ENCODE data around the gene MAL.

MAL gene

GRCh38 chr2:94982675-94983074 is 42.8 kb upstream of the MAL start:
- H3K4me3 ChIP-seq (ENCODE audit: low read depth, low read length), result no peak overlapping the region
- no peak for TF ChIP-seq CTCF (IDR thresholded peaks at IDR 0.05; ENCODE audit: borderline replicate concordance, insufficient read depth, low read depth, low read length)

GRCh38 chr2:94984964-94985575 is 40.4 kb upstream of the MAL start:
- no peak for TF ChIP-seq CTCF (IDR thresholded peaks at IDR 0.05; ENCODE audit: borderline replicate concordance, insufficient read depth, low read depth, low read length)
- H3K4me3 ChIP-seq (ENCODE audit: low read depth, low read length), result no peak overlapping the region

GRCh38 chr2:94985636-94986035 is 39.9 kb upstream of the MAL start:
- no peak for TF ChIP-seq CTCF (IDR thresholded peaks at IDR 0.05; ENCODE audit: borderline replicate concordance, insufficient read depth, low read depth, low read length)

GRCh38 chr2:94986392-94986963 is 39.0 kb upstream of the MAL start:
- TF ChIP-seq CTCF (IDR thresholded peaks at IDR 0.05; ENCODE audit: borderline replicate concordance, insufficient read depth, low read depth, low read length), result peak; percentile 77
- H3K4me3 ChIP-seq (ENCODE audit: low read depth, low read length), result no peak overlapping the region

More at GRCh38 chr2:94985636-94986035, 39.9 kb upstream of the MAL start:
- no peak overlapping the region for H3K4me3 ChIP-seq (ENCODE audit: low read depth, low read length)

- no peak overlapping the region for H3K4me3 ChIP-seq (ENCODE audit: low read depth, low read length)
- TF ChIP-seq CTCF (IDR thresholded peaks at IDR 0.05; ENCODE audit: borderline replicate concordance, insufficient read depth, low read depth, low read length), result no peak
These were observed 38.2 kb upstream of the MAL start for GRCh38 chr2:94987074-94988020.

GRCh38 chr2:94990956-94991355 is 34.6 kb upstream of the MAL start:
- no peak for TF ChIP-seq CTCF (IDR thresholded peaks at IDR 0.05; ENCODE audit: borderline replicate concordance, insufficient read depth, low read depth, low read length)
- H3K4me3 ChIP-seq (ENCODE audit: low read depth, low read length), result no peak overlapping the region

All from GM12875 (cell line).